HG02884 (cell line): ENCODE data around the gene TCN2.
A peak's percentile ranks its signal among the peaks of the same experiment; 100 is the strongest.
"Not testable (repeated sequence)": the region's sequence is repeated elsewhere in the genome, so short reads cannot be mapped to it uniquely, and the experiment has no call there.

ENCODE experiments used
- ATAC-seq: cut with Tn5 transposase; IDR thresholded peaks from one replicate; pipeline ENCODE4 v1.9.1; 2021; ENCODE audit warnings: mild to moderate bottlenecking, moderate library complexity; ENCODE audit not compliant: unreplicated experiment

Gene TCN2

GRCh38 chr22:30609260-30610185, 2.5 kb downstream of the TCN2 start:
- no peak for ATAC-seq

- ATAC-seq, result no peak
Measured at GRCh38 chr22:30610299-30610698, 3.3 kb downstream of the TCN2 start.

- ATAC-seq, result no peak
Measured at GRCh38 chr22:30611197-30611596, 4.2 kb downstream of the TCN2 start.

- ATAC-seq, result no peak
Measured at GRCh38 chr22:30612789-30613188, 5.8 kb downstream of the TCN2 start.

- ATAC-seq, result no peak
Measured at GRCh38 chr22:30614268-30614667, 7.3 kb downstream of the TCN2 start.

GRCh38 chr22:30614879-30615278, 7.9 kb downstream of the TCN2 start:
- no peak for ATAC-seq

GRCh38 chr22:30615543-30615954, 8.6 kb downstream of the TCN2 start:
- no peak for ATAC-seq

- ATAC-seq, result no peak
Measured at GRCh38 chr22:30617819-30618218, 10.8 kb downstream of the TCN2 start.

- not testable (repeated sequence) for ATAC-seq
Measured at GRCh38 chr22:30619909-30620308, 12.9 kb downstream of the TCN2 start.

GRCh38 chr22:30626413-30626812, 19.4 kb downstream of the TCN2 start:
- no peak for ATAC-seq

GRCh38 chr22:30627471-30627870, 20.5 kb downstream of the TCN2 start:
- ATAC-seq, result no peak

GRCh38 chr22:30628491-30628890, 21.5 kb downstream of the TCN2 start:
- no peak for ATAC-seq

- not testable (repeated sequence) for ATAC-seq
Measured at GRCh38 chr22:30631469-30631868, 24.5 kb downstream of the TCN2 start.

- no peak for ATAC-seq
Measured at GRCh38 chr22:30634471-30635233, 27.7 kb downstream of the TCN2 start.

- peak; percentile 51 for ATAC-seq
Measured at GRCh38 chr22:30635273-30636225, 28.6 kb downstream of the TCN2 start, which contains the start of gene SLC35E4. TSS of gene SLC35E4 (plus strand) at chr22:30635781. CDS start at chr22:30636451, 670 bp downstream.

GRCh38 chr22:30636226-30637077, 29.5 kb downstream of the TCN2 start:
- no peak for ATAC-seq

GRCh38 chr22:30637701-30638114, 30.7 kb downstream of the TCN2 start:
- no peak for ATAC-seq

- no peak for ATAC-seq
Measured at GRCh38 chr22:30640361-30640760, 33.4 kb downstream of the TCN2 start.

GRCh38 chr22:30640839-30641430, 34.0 kb downstream of the TCN2 start:
- ATAC-seq, result no peak
